Fibroblast of skin of abdomen (primary cell): ENCODE data around the gene GGA1.

ENCODE experiments used
- DNase-seq: peaks from one replicate; pipeline ENCODE4 v3.0.0-alpha.2; 2013

The GGA1 gene

GRCh38 chr22:37632174-37633088 lies 23.8 kb downstream of the GGA1 start:
- no peak for DNase-seq

- DNase-seq: no peak
Observed at GRCh38 chr22:37633089-37633624, 24.5 kb downstream of the GGA1 start.

- DNase-seq: peak; percentile 87
Observed at GRCh38 chr22:37633625-37634416, 25.2 kb downstream of the GGA1 start.

- no peak for DNase-seq
Observed at GRCh38 chr22:37634417-37634924, 25.8 kb downstream of the GGA1 start.

- DNase-seq: no peak
Observed at GRCh38 chr22:37635157-37635556, 26.5 kb downstream of the GGA1 start.

GRCh38 chr22:37636186-37636948 lies 27.7 kb downstream of the GGA1 start:
- DNase-seq: peak; percentile 32

DNA sequence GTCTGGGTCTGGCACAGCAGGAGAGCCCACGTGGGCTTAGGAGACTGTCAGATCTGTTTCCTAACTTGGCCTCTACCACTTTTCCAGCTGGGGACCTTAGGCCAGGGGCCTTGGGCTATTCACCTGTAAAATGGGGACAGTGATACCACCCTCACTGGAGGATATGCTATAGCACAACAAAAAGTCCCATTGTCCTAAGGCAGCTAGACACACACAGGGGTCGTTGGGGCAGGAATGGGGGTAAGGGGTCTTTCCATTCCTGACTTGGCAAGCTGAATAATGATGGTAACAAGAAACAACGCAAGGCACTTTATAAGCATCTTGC lies 28.3 kb downstream of the GGA1 start:
- DNase-seq: no peak

GRCh38 chr22:37638391-37639069 lies 29.9 kb downstream of the GGA1 start:
- no peak for DNase-seq

DNA sequence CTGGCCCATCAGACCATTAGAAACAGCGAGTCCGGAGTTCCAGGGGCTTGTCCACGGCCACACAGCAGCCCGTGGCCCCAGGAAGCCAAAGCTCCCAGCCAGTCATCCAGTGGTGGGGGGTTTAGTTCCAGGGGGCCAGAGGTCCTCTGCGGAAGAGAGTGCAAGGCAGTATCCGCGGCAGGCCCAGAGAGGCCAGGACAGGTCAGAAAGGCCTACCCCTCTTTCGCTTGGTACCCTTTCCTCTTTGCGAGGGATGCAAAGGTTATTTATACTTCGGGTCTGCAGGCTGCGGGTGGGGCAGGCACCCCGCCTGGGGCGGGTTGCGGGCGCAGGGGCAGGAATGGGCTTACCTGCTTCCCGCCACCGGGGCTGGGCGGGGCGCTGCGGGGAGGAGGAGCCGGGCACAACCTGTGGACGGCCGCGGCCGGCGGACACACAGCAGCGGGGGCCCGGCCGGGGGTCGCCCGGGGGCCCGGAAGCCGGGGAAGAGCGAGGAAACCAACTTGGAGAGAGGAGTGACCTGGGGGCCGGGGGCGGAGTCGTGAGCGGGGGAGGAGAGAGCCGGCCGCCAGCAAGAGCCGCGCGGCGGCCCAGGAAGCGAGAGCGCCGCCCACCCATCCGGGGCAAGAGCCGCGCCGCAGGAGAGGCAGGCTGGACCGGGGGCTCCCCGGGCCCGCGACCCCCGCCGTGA lies 30.6 kb downstream of the GGA1 start, which contains the start of gene SH3BP1:
Gene SH3BP1 (plus strand): TSS at position 600 of the 691 bp plus-strand sequence. CDS start 119 bp downstream, outside the sequence.
- peak; percentile 34 for DNase-seq

GRCh38 chr22:37639771-37640590 lies 31.3 kb downstream of the GGA1 start:
- no peak for DNase-seq

- DNase-seq: no peak
Observed at GRCh38 chr22:37640591-37641560, 32.2 kb downstream of the GGA1 start.

- DNase-seq: no peak
Observed at GRCh38 chr22:37641561-37641949, 32.9 kb downstream of the GGA1 start.

GRCh38 chr22:37643225-37643847 lies 34.7 kb downstream of the GGA1 start:
- peak; percentile 59 for DNase-seq

DNA sequence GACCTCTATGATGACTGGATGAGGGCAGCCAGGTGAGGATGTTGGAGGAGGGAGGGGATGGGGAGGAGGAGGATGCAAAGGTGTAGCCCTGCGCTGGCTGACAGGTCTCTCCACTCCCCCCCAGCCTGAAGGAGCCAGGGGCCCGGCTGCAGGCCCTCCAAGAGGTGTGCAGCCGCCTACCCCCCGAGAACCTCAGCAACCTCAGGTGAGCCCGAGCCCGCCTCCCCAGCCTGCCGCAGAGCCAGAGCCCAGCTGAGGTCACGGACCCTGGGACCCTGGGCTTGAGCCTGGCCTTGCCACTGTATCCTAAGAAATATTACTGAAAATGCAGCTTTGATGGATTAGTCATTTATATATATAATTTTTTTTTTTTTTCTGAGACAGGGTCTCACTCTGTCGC lies 38.7 kb downstream of the GGA1 start:
- DNase-seq: no peak

- no peak for DNase-seq
Observed at GRCh38 chr22:37647928-37648327, 39.3 kb downstream of the GGA1 start.

DNA sequence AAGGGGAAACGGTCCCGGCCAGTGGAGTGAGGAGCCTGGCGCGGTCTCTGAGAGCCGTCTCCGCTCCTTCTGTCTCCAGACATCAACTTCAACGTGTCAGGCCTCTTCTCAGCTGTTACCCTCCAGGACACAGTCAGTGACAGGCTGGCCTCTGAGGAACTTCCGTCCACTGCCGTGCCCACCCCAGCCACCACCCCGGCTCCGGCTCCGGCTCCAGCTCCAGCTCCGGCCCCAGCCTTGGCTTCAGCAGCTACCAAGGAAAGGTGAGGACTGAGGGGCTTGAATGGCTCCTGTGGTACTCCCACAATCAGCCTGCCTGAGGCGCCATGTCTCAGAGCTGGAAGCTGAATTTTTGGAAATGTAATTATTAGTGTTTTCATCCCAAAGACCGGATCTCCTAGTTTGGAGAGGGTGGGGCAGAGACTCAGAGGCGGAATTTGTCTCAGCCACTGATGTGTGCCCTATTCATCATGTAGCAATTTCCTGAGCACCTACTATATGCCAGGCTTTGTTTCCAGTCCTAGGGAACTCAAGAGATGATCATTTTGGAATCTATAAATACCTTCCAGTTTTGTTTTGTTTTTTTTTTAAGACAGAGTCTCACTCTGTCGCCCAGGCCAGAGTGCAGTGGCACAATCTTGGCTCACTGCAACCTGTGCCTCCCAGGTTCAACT lies 42.0 kb downstream of the GGA1 start:
- DNase-seq: no peak

- DNase-seq: no peak
Observed at GRCh38 chr22:37654563-37655251, 46.1 kb downstream of the GGA1 start.
